ENCODE results near the gene MAST3.

MAST3 gene

GRCh38 chr19:18097217-18097992 lies at the start of gene MAST3:
Gene MAST3 (plus strand): TSS chr19:18097778. CDS start chr19:18097793, 15 bp downstream.
- peak; percentile 83 for DNase-seq

GRCh38 chr19:18049385-18049784 lies 48.2 kb upstream of the MAST3 start:
- DNase-seq, result no peak

DNA sequence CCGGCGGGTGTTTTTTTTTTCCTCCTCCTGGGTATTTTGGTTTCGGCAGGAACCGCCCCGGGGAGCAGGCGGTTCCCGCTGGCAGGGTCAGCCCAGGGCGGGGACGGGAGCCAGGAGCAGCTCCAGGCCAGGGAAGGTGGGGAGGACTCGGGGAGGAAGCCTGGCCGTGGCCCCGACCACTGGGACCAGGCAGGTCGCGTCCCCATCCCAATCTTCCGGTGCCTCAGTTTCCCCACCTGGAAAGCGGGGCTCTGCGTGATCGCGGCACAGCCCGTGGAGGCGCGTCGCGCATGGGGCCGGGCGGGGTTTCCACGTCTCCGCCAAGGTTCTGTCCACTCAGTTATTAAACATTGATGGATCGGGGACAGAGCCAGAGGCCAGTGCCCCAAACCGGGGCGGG lies 45.7 kb upstream of the MAST3 start:
- no peak for DNase-seq

DNA sequence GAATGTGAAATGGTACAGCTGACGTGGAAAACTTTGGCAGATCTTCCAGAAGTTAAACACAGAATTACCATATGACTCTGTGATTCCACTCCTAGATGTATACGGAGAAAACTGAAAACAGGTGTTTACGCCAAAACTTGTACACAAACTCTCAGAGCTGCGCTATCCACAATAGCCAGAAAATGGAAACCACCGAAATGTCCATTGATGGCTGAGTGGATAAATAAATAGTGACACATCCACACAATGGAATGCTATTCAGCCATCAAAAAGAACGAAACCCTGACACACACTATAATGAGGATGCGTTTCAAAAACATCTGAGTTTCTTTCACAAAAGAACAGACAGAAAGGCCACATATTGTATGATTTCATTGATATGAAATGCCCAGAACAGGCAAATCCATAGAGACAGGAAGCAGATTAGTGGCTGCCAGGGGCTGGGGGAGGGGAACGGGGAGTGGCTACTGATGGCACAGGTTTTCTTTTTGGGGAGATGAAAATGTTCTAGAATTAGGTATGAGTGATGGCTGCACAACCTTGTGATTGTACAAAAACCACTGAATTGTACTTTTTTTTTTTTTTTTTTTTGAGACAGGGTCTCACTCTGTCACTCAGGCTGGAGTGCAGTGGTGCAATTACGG lies 43.9 kb upstream of the MAST3 start:
- no peak for DNase-seq

DNA sequence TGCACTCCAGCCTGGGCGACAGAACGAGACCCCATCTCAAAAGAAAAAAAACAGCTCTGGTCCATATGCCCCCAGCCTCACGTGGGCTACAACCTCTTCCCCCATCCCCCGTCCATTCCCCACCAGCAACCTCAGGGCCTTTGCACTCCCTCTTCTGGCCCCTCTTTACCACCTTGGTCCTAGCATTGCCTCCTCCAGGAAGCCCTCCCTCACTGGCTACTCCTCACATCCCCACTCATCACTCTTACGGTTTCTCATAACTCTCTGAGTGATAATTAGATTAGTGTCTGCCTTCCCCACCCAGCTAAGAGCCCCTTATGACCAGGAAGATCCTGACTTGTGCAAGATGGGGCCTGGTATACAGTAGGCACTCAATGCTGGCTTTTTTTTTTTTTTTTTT lies 41.6 kb upstream of the MAST3 start:
- no peak for DNase-seq

- peak; percentile 27 for DNase-seq
Observed at GRCh38 chr19:18057557-18057956, 40.0 kb upstream of the MAST3 start.

DNA sequence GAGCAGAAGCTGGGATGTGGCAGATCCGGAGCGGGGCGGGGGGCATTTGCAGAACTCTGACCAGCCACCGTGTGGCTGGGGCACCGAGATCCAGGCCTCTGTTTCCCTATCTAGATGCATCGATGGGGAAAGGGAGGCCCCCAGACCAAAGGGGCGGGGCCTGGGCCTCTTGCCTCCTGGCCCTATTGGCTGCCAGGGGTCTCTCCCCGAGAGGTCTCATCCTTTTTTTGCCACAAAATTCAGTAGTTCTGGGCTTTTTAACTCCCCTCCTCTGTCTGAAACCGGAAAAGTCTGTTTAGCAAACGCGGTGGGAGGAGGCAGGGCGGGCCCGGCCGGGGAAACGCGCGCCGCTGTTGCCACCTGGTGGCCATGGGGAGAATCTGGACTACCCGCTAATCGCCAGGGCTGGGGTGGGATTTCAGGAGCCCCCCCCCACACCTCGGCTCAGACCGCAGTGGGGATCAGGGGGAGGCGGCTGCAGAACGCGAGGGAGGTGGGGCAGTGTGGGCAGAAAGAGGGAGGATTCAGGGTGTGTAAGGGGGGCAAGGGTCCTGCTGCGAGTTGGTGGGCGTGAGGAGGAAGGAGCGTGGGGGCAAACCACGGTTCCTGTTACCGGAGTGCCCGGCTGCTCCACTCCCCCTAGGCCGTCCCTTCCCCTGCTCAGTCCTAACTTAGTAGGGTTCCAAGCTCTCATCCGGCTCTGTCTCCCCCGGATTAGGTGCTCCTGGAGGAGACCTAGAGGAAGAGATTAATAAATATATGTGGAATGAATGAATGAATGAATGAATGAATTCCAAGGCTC lies 39.2 kb upstream of the MAST3 start:
- DNase-seq, result peak; percentile 75

DNA sequence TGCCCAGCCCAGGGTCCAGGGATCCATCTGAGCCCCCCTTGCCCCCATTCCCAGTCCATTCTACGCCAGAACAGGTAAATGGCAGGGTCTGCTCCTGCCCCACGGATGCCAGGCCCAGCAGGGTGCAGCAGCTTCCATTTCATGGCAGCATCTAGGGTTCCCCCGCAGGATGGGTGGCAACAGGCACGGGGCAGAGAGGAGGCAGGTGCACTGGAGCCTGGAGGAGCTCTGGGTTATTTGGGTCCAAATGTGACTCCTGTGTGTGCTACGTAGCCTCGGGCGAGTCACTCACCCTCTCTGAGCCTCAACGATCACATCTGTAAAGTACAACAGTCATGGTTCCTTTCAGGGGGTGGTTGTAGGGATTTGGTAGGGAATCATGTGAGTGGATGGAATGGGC lies 38.3 kb upstream of the MAST3 start:
- DNase-seq, result no peak

DNA sequence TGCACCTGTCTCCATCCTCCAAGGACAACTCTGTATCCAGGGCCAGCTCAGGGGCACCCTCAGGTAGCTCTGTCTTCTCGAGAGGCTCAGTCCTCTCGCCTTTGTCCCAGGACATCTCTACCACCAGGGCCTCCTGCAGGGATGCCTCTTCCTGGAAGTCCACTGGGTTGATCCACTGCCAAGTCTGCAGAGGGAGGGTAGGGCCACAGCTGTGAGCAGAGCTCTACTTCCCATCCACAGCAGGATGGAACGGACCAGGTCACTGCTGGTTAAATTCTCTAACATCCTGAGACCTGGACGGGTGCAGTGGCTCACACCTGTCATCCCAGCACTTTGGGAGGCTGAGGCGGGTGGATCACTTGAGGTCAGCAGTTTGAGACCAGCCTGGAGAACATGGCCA lies 37.7 kb upstream of the MAST3 start:
- DNase-seq, result no peak

- DNase-seq, result peak; percentile 70
Observed at GRCh38 chr19:18060472-18060871, 37.1 kb upstream of the MAST3 start.

DNA sequence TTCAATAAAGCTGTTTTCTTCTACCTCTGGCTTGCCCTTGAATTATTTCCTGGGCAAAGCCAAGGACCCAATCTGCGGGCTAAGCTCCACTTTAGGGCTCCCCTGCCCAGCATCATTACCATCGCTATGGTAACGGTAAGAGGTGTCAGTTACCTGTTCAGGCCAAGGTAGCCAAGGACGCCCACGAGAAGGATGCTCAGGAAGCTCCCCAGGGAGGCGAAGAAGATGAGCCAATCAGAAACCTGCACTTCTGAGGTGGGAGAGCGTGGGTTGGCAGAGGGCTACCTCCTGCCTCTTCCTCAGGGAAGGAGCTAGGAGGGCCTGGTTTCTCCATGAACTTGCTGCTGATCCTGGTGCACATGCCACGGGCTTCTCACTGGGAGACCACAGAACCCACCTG lies 35.5 kb upstream of the MAST3 start:
- DNase-seq, result peak; percentile 30

- no peak for DNase-seq
Observed at GRCh38 chr19:18063463-18063862, 34.1 kb upstream of the MAST3 start.

DNA sequence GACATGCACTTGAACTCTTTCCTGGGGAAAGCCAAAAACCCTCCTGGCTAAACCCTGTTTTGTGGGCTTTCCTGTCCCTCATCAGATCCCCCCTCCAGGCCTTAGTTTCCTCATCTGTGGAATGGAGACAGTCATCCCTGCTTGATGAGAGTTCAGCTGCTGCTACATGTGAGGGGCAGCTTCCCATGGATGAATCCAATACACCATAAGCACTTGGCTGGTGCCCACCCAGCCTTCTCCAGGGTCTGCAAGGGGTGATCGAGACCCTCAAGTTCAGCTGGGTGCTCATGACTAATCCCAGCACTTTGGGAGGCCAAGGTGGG lies 32.4 kb upstream of the MAST3 start:
- no peak for DNase-seq

GRCh38 chr19:18068395-18068794 lies 29.2 kb upstream of the MAST3 start:
- DNase-seq, result no peak

- no peak for DNase-seq
Observed at GRCh38 chr19:18069383-18069782, 28.2 kb upstream of the MAST3 start.

- no peak for DNase-seq
Observed at GRCh38 chr19:18070181-18070580, 27.4 kb upstream of the MAST3 start.

DNA sequence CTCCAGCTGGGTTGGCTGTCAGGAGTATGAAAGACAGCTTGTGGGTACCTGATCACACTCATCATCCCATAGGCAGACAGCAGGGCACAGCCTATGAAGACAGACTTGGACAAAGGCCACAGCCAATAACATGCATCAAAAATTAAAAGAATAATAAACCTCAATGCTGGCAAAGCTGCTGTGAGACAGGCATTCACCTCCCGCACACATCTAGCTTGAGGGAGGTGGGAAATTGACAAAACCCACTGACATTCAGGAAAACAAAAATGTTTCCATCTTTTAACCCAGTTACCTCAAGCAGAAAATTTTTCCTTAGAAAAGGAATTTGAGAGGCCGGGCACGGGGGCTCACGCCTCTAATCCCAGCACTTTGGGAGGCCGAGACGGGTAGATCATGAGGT lies 25.2 kb upstream of the MAST3 start:
- DNase-seq, result peak; percentile 69

GRCh38 chr19:18073197-18073596 lies 24.4 kb upstream of the MAST3 start:
- DNase-seq, result no peak

GRCh38 chr19:18074192-18074591 lies 23.4 kb upstream of the MAST3 start:
- peak; percentile 29 for DNase-seq

GRCh38 chr19:18083929-18084684 lies 13.5 kb upstream of the MAST3 start:
- no peak for DNase-seq

GRCh38 chr19:18085702-18086457 lies 11.7 kb upstream of the MAST3 start:
- no peak for DNase-seq

- no peak for DNase-seq
Observed at GRCh38 chr19:18086590-18087138, 10.9 kb upstream of the MAST3 start, which contains the start of gene IL12RB1. Gene IL12RB1 (minus strand): TSS chr19:18086934. CDS start chr19:18086823, 111 bp downstream.

All from NCI-H2171 (cell line).